ENCODE results near the gene MAB21L3.
"Not testable (repeated sequence)": the region's sequence is repeated elsewhere in the genome, so short reads cannot be mapped to it uniquely, and the experiment has no call there.

Gene MAB21L3

GRCh38 chr1:116139592-116140134 is 28.5 kb downstream of the MAB21L3 start:
- DNase-seq, result no peak

- DNase-seq, result no peak
These were observed 33.0 kb downstream of the MAB21L3 start for GRCh38 chr1:116144151-116144550.

- not testable (repeated sequence) for DNase-seq
These were observed 35.4 kb downstream of the MAB21L3 start for GRCh38 chr1:116146447-116147113.

GRCh38 chr1:116147114-116147510 is 35.9 kb downstream of the MAB21L3 start:
- DNase-seq, result no peak

GRCh38 chr1:116147972-116148371 is 36.8 kb downstream of the MAB21L3 start:
- no peak for DNase-seq

- no peak for DNase-seq
These were observed 37.8 kb downstream of the MAB21L3 start for GRCh38 chr1:116148967-116149366.

GRCh38 chr1:116150368-116150767 is 39.2 kb downstream of the MAB21L3 start:
- no peak for DNase-seq

- peak; percentile 73 for DNase-seq
These were observed 40.8 kb downstream of the MAB21L3 start for GRCh38 chr1:116151739-116152576.

GRCh38 chr1:116152577-116152943 is 41.4 kb downstream of the MAB21L3 start:
- no peak for DNase-seq

GRCh38 chr1:116152950-116153691 is 41.9 kb downstream of the MAB21L3 start:
- no peak for DNase-seq

- no peak for DNase-seq
These were observed 42.5 kb downstream of the MAB21L3 start for GRCh38 chr1:116153692-116154031.

- no peak for DNase-seq
These were observed 43.3 kb downstream of the MAB21L3 start for GRCh38 chr1:116154536-116154935.

GRCh38 chr1:116157096-116157495 is 45.9 kb downstream of the MAB21L3 start:
- DNase-seq, result no peak

- no peak for DNase-seq
These were observed 48.0 kb downstream of the MAB21L3 start for GRCh38 chr1:116159177-116159576.

- no peak for DNase-seq
These were observed 48.4 kb downstream of the MAB21L3 start for GRCh38 chr1:116159611-116160010.

- DNase-seq, result no peak
These were observed 50.2 kb downstream of the MAB21L3 start for GRCh38 chr1:116161390-116161789.

- DNase-seq, result no peak
These were observed 50.7 kb downstream of the MAB21L3 start for GRCh38 chr1:116161877-116162390.

GRCh38 chr1:116163533-116163932 is 52.3 kb downstream of the MAB21L3 start:
- no peak for DNase-seq

GRCh38 chr1:116164150-116164549 is 53.0 kb downstream of the MAB21L3 start:
- DNase-seq, result no peak

GRCh38 chr1:116164604-116165368 is 53.6 kb downstream of the MAB21L3 start:
- no peak for DNase-seq

- no peak for DNase-seq
These were observed 54.4 kb downstream of the MAB21L3 start for GRCh38 chr1:116165572-116165971.

- DNase-seq, result no peak
These were observed 54.9 kb downstream of the MAB21L3 start for GRCh38 chr1:116166011-116166571.
